ENCODE results near the gene HNRNPUL2.

Gene HNRNPUL2

GRCh38 chr11:62665599-62666258 lies 61.5 kb downstream of the HNRNPUL2 start:
- peak; percentile 64 for DNase-seq

GRCh38 chr11:62665075-62665598 lies 62.1 kb downstream of the HNRNPUL2 start, which contains the start of the genes C11orf98 and CSKMT:
Gene C11orf98, minus strand, starts transcription at chr11:62665210. Its CDS starts 41 bp downstream, at chr11:62665169.
Gene CSKMT, plus strand, starts transcription at chr11:62665312. Its CDS starts 568 bp downstream, at chr11:62665880.
- peak; percentile 93 for DNase-seq

- peak; percentile 58 for DNase-seq
Measured at GRCh38 chr11:62664405-62665074, 62.7 kb downstream of the HNRNPUL2 start.

All from CD4-positive, alpha-beta T cell treated with Interleukin-15 for 1 hour (primary cell).